Vagina (tissue), 2 donors: Measurements from ENCODE around the gene ENTPD1.

Source experiments
- CTCF ChIP-seq, 3 experiments: fragments of 450-650 bp in 2 of 3; fragments of 200-600 bp in 1 of 3; sonication (generic) in 1 of 3; IDR thresholded peaks; one replicate each; pipeline ENCODE4 v1.5.1; 2017 to 2019; ENCODE audit warnings: antibody characterized with exemption in 3 of 3, mild to moderate bottlenecking in 2 of 3, moderate library complexity in 2 of 3
- POLR2A ChIP-seq, 2 donors: fragments of 450-650 bp; IDR thresholded peaks; one replicate each; pipeline ENCODE4 v1.6.1; 2017; ENCODE audit warnings: antibody characterized with exemption in 2 of 2, mild to moderate bottlenecking in 2 of 2, moderate library complexity in 2 of 2

GRCh38 chr10:95742485-95742884 is 13.5 kb upstream of the ENTPD1 start:
- TF ChIP-seq POLR2A (IDR thresholded peaks at IDR 0.05) (no peak), CTCF (IDR thresholded peaks at IDR 0.05) (no peak)
